ACHN (cell line): ENCODE results near the gene KRTAP10-12.
"Not testable (repeated sequence)": the region's sequence is repeated elsewhere in the genome, so short reads cannot be mapped to it uniquely, and the experiment has no call there.

Source experiments
- DNase-seq: peaks from one replicate; pipeline ENCODE4 v3.0.0-alpha.2; 2015
- in situ Hi-C: cut with HindIII; loops from 2 replicates; pipeline ENCODE4 v1.10.0; 2017; ENCODE audit warnings: low sequenced_read_pairs, low pct_ligation_motif_present, low pct_unique_long_range_greater_than_20kb

The KRTAP10-12 gene, protein sequence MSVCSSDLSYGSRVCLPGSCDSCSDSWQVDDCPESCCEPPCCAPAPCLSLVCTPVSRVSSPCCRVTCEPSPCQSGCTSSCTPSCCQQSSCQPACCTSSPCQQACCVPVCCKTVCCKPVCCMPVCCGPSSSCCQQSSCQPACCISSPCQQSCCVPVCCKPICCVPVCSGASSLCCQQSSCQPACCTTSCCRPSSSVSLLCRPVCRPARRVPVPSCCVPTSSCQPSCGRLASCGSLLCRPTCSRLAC

DNA sequence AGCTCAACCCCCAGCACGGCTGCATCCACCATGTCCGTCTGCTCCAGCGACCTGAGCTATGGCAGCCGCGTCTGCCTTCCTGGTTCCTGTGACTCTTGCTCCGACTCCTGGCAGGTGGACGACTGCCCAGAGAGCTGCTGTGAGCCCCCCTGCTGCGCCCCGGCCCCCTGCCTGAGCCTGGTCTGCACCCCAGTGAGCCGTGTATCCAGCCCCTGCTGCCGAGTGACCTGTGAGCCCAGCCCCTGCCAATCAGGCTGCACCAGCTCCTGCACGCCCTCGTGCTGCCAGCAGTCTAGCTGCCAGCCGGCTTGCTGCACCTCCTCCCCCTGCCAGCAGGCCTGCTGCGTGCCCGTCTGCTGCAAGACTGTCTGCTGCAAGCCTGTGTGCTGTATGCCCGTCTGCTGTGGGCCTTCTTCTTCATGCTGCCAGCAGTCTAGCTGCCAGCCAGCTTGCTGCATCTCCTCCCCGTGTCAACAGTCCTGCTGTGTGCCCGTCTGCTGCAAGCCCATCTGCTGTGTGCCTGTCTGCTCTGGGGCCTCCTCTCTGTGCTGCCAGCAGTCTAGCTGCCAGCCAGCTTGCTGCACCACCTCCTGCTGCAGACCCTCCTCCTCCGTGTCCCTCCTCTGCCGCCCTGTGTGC, at the start of gene KRTAP10-12:
Gene KRTAP10-12 (plus strand): TSS at position 1 of the 639 bp plus-strand sequence. CDS start 30 bp downstream, at position 31.
- in situ Hi-C loops, DNase-seq: not testable (repeated sequence)

DNA sequence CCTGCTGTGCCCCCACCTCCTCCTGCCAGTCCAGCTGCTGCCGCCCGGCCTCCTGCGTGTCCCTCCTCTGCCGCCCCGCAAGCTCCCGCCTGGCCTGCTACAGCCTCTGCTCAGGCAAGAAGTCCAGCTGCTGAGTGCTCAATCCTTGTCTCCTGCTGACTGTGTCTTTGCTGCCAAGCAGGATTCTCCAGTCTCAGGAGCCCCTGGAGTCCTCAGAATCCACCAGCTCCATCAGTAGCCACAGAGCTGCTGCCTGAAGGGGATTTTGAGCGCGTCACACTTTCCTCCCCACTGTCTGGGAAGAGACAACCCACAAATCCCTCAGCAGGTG, 49.8 kb upstream of the KRTAP10-12 start:
- no peak for DNase-seq
- in situ Hi-C loops, result no loop called here

GRCh38 chr21:44648557-44649311, 48.2 kb upstream of the KRTAP10-12 start:
- DNase-seq, result no peak
- in situ Hi-C loops, result no loop called here

GRCh38 chr21:44649521-44650100, 47.4 kb upstream of the KRTAP10-12 start:
- in situ Hi-C loops, result no loop called here
- DNase-seq, result no peak

GRCh38 chr21:44650265-44650972, 46.6 kb upstream of the KRTAP10-12 start:
- in situ Hi-C loops, result no loop called here

GRCh38 chr21:44650973-44651675, 45.8 kb upstream of the KRTAP10-12 start:
- in situ Hi-C loops, result no loop called here
- DNase-seq, result no peak

More at GRCh38 chr21:44650265-44650972, 46.6 kb upstream of the KRTAP10-12 start:
- no peak for DNase-seq

- in situ Hi-C loops, result no loop called here
- no peak for DNase-seq
Measured at GRCh38 chr21:44653123-44653522, 43.8 kb upstream of the KRTAP10-12 start.

DNA sequence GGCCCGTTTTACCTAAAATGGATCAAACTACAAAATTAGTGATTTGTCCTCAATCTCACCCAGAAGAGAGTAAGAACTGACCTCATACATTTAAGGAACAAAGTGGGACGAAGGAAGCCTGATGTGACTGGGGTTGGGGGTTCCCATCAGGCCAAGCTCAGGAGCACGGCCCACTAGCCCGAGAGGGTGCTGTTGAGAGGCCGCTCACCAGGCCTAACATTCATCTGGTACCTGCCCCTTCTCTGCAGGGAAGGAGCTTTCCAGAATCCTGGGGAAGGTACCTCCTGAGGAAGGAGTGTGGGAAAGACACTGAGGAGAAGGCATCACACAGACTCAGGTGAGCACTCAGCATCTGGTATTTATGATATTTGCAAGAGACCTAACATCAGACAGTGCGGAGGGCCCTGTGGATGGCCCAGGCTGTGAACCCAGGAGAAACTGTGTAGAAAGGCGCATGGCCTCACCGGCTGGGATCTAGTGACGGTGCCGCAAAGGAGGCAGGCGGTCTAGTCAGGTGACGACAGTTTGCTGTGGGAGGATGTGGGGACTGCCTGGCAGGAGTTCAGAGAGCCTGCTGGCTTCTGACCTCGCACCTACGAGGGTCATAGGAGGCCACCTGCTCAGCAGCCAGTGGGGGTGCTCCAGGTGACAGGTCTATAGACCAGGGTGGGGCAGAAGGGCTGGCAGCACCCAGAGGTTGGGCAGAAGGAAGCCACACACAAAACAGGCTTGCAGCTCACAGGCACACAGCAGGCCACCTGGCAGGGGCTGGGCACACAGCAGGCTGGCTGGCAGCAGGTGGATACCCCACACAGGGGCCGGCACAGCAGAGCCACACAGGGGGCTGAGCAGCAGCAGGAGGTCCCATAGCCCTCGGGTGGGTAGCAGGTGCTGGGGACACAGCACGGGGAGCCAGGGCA, 43.1 kb upstream of the KRTAP10-12 start:
- in situ Hi-C loops, result no loop called here
- no peak for DNase-seq

DNA sequence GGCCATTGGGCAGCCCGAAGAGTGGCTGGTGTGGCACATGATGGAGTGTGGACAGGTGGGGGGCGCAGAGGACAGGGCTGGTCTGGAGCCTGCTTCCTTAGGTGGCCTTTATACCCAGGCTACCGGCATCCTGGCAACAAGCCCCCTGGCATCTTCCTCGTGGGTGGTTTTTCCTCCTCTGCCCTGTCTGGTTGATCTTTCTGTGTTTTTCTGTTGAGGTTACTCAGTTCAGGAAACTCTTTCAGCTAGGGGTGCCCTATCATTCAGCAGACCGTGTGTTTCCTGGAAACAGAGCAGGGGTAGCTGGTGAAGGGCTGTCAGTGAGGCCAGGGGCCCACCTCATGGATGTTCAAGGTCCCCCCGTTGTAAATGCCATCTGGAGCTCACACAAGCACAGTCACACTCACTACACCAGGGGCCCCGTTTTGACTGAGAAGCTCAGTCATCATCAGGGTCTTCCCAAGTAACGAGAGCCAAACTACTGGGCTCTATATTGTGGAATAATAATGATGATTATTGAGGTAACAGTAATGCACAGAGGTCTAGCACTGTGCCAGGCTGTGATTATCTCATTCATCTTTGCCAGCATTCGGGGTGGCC, 42.3 kb upstream of the KRTAP10-12 start, which contains the start of gene KRTAP12-4:
Gene KRTAP12-4 (minus strand): TSS at position 84 of the 600 bp plus-strand sequence. CDS start 45 bp downstream, at position 39.
- in situ Hi-C loops, result no loop called here
- no peak for DNase-seq

DNA sequence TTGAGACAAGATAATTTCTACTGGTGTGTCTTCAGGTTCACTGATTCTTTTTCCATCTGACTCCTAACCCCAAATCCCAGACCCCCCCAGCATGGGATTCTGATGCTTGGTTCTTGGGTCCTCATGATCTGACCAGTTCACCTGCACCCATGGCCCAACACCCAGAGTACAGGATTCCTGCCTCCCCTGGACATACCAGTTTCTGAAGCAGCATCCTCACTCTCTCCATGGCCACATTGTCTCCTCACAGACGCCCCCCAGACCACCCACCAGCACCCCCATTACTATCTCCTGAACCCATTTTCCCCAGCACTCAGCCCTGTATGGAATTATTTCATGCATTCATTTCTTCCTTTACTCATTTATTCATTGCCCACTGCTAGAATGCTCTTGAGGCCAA, 40.1 kb upstream of the KRTAP10-12 start:
- in situ Hi-C loops, result no loop called here
- no peak for DNase-seq

GRCh38 chr21:44657635-44658540, 39.1 kb upstream of the KRTAP10-12 start, which contains the start of gene KRTAP12-3:
TSS of gene KRTAP12-3 (plus strand) at chr21:44657932. CDS start at chr21:44657980, 48 bp downstream.
- DNase-seq, result no peak
- in situ Hi-C loops, result no loop called here

DNA sequence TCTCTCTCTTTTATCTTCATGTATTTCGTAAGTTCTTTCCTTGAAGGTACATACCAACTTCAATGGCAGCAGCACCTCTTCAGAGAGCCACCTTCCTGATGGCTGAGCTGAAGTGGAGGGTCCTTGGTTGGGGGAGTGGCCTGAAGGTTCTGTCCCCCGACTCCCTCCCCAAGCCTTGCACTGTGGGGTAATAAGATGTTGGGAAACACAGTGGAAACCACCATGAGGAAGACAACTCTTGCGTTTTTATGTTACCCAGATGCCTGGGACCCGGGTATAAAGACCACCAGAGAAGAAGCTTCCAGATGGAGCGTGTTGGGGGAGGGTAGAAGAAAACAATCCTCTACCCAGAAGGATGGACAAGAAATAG, 38.4 kb upstream of the KRTAP10-12 start:
- no peak for DNase-seq
- in situ Hi-C loops, result no loop called here

- in situ Hi-C loops, result no loop called here
- no peak for DNase-seq
Measured at GRCh38 chr21:44658913-44659595, 37.9 kb upstream of the KRTAP10-12 start.

- in situ Hi-C loops, DNase-seq: not testable (repeated sequence)
Measured at GRCh38 chr21:44661567-44661966, 35.4 kb upstream of the KRTAP10-12 start.

DNA sequence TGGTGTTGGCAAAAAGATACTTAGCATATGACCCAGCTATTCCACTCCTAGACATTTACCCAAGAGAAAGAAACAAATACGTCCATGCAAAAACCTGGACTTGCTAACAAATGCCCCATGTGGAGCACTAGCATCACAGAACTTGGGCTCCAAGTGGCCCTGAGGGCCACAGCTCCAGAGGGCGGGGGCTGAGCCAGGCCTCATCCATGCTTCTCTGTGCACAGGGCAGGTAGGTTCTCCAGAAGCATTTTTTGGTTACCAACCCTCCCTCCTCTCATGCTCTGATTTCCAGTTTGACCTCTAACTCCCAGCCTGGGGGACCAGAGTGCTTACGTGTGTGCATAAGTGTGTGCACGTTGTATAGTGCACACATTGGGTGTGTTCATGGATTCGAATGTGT, 32.3 kb upstream of the KRTAP10-12 start:
- in situ Hi-C loops, result no loop called here
- DNase-seq, result no peak
